Measurements from ENCODE around the gene ZSCAN29. TPM values are rescaled to one million over a fixed set of nuclear protein-coding genes. Genes with fewer than 3 reads are reported as not detected.

ZSCAN29 gene
- total RNA-seq, 1 donor from 2014 or later: 118 TPM

DNA sequence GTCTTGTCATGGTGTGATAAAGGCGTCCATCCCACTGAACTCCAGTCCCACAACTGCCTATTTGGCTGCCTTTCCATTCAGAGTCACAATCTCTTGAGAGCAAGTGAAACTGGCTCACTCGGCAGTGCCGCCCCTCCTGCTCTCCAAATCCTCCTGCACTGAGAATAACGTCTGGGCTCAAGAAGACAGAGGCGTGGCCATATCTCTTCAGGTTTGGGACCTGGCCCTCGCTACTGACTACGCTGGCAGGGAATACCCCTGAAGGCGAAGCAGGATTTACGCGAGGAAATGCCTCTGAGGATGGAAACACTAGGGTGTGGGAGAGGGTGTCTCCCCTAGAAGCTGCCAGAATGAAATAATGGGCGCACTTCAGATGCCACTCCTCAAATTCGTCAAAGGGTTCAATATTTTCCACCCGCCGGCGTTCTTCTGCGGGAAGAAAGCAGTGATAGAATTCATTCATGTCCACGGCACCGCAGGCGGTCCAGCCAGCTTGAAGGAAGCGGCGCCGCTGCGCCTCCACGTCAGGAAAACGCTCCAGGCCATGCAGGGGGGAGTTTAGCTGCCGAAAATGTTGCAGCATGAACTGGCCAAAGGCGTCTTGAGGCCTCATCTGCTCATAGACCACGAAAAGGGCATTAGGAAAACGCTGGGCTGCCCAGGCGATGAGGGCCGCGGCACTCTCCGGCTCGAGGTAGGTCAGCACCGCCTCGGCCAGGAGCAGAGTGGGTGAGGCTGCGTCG lies 41.5 kb downstream of the ZSCAN29 start:
- TF ChIP-seq, protein P1, sequence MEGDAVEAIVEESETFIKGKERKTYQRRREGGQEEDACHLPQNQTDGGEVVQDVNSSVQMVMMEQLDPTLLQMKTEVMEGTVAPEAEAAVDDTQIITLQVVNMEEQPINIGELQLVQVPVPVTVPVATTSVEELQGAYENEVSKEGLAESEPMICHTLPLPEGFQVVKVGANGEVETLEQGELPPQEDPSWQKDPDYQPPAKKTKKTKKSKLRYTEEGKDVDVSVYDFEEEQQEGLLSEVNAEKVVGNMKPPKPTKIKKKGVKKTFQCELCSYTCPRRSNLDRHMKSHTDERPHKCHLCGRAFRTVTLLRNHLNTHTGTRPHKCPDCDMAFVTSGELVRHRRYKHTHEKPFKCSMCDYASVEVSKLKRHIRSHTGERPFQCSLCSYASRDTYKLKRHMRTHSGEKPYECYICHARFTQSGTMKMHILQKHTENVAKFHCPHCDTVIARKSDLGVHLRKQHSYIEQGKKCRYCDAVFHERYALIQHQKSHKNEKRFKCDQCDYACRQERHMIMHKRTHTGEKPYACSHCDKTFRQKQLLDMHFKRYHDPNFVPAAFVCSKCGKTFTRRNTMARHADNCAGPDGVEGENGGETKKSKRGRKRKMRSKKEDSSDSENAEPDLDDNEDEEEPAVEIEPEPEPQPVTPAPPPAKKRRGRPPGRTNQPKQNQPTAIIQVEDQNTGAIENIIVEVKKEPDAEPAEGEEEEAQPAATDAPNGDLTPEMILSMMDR (IDR thresholded peaks at IDR 0.05; ENCODE audit: partially characterized antibody, unreplicated experiment): no peak
- peak overlapping the region; percentile 80 for H3K27ac Mint-ChIP-seq (ENCODE audit: unreplicated experiment)
- peaks cover 2% of the 10 kb centered on the region for H3K27me3 Mint-ChIP-seq (ENCODE audit: unreplicated experiment)
- H3K4me3 Mint-ChIP-seq (ENCODE audit: unreplicated experiment): peak overlapping the region; percentile 94
- DNase-seq: no peak
- no peaks in the 10 kb centered on the region for H3K36me3 Mint-ChIP-seq (ENCODE audit: unreplicated experiment)
- H3K9me3 Mint-ChIP-seq (ENCODE audit: unreplicated experiment): peaks cover 2% of the 10 kb centered on the region
- peaks cover 14% of the 10 kb centered on the region for H3K4me1 Mint-ChIP-seq (ENCODE audit: low read depth, unreplicated experiment)

DNA sequence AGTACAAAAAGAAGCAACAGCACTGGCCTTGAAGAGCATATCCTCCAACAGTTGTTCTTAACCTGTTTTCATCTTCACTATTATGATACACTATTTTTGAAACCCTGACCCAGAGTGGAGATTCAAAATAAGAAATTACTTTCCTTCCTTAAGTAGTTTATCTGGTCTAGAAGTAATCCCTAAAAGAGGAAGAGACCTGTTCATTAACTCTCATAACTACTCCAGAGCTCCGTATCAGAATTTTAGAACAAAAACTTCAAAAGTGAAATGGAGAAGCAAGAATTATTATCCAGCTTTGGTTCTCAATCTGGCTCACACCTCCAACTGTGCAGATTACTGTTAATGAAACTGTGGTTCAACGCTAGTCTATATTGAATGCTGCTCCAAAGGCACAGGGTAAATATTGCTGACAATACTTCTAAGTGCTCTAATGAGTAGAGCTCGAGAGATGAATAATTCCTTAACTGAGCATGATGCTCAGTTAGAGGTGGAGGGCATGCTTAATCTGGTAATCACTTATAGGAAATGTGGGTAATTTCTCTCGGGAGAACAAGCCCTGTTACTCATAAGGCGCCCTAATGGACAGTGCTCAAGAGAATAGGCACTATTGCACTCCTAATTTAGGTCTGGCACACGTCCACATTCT lies 45.7 kb downstream of the ZSCAN29 start:
- Mint-ChIP-seq H3K27me3 (ENCODE audit: unreplicated experiment) (peaks cover 3% of the 10 kb centered on the region), H3K36me3 (ENCODE audit: unreplicated experiment) (no peaks in the 10 kb centered on the region), H3K27ac (ENCODE audit: unreplicated experiment) (no peak overlapping the region), H3K4me1 (ENCODE audit: low read depth, unreplicated experiment) (peaks cover 6% of the 10 kb centered on the region), H3K9me3 (ENCODE audit: unreplicated experiment) (no peaks in the 10 kb centered on the region), H3K4me3 (ENCODE audit: unreplicated experiment) (no peak overlapping the region)
- TF ChIP-seq, protein P1 (IDR thresholded peaks at IDR 0.05; ENCODE audit: partially characterized antibody, unreplicated experiment): no peak
- no peak for DNase-seq

DNA sequence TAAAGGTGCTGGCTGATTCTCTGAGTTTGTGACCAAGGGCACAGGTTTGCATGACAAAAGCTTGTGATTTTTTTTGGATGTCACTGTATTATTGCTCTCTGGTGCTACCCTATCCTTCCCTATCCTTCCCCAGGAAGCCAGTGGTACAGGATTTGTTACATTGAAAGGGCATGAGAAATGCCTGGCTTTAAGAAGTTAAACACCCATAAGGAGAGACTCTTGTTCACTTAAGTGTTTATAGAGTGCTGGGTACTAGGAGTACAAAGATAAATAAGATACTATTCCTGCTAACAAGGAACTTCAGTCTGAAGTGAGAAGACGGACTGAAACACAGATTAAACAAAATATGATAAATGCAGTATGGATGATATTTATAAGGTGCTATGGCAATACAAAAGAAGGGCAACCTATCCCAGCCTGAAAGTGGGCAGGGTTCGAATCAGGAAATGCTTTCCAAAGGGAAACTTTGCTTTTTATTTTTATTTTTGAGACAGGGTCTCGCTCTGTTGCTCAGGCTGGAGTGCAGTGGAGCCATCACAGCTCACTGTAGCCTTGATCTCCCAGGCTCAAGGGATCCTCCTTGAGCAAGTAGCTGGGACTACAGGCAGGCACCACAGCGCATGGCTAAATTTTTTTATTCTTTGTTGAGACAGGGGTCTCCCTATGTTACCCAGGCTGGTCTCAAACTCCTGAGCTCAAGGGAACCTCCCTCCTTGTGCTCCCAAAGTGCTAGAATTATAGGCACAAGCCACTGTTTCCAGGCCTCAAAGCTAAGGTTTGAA lies 51.7 kb downstream of the ZSCAN29 start:
- TF ChIP-seq, protein P1 (IDR thresholded peaks at IDR 0.05; ENCODE audit: partially characterized antibody, unreplicated experiment): no peak
- no peak overlapping the region for H3K4me3 Mint-ChIP-seq (ENCODE audit: unreplicated experiment)
- H3K36me3 Mint-ChIP-seq (ENCODE audit: unreplicated experiment): no peaks in the 10 kb centered on the region
- H3K9me3 Mint-ChIP-seq (ENCODE audit: unreplicated experiment): no peaks in the 10 kb centered on the region
- no peak overlapping the region for H3K27ac Mint-ChIP-seq (ENCODE audit: unreplicated experiment)
- DNase-seq: no peak
- H3K4me1 Mint-ChIP-seq (ENCODE audit: low read depth, unreplicated experiment): no peaks in the 10 kb centered on the region
- H3K27me3 Mint-ChIP-seq (ENCODE audit: unreplicated experiment): peaks cover 3% of the 10 kb centered on the region

DNA sequence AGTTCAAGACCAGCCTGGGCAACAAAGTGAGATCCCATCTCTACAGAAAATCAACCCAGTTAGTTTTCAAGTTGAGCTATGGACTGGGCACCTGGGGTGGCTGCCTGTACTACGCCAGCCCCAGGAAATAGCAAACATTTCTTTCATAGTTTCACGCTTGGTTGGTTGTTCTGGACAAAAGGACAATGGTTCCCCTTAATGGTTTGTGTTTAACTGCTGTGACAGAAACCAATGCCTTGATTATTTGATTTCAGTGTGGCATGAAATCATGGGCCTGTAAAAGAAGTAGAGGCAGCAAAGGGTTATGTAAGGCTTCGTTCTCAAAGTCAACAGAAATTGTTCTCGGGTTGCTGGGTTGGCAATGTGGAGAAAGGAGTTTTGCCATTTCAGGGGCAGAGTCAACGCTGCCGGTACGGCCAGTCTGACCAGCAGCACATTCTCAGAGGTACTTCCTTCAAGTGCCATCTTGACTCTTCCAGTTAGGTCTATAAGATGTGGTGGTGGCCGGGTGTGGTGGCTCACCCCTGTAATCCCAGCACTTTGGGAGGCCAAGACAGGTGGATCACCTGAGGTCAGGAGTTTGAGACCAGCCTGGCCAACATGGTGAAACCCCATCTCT lies 53.2 kb downstream of the ZSCAN29 start:
- Mint-ChIP-seq H3K4me3 (ENCODE audit: unreplicated experiment) (no peak overlapping the region), H3K27ac (ENCODE audit: unreplicated experiment) (no peak overlapping the region), H3K27me3 (ENCODE audit: unreplicated experiment) (peaks cover 3% of the 10 kb centered on the region), H3K36me3 (ENCODE audit: unreplicated experiment) (no peaks in the 10 kb centered on the region), H3K4me1 (ENCODE audit: low read depth, unreplicated experiment) (no peaks in the 10 kb centered on the region), H3K9me3 (ENCODE audit: unreplicated experiment) (no peaks in the 10 kb centered on the region)
- no peak for DNase-seq
- TF ChIP-seq, protein P1 (IDR thresholded peaks at IDR 0.05; ENCODE audit: partially characterized antibody, unreplicated experiment): no peak

Measured in glutamatergic neuron (in vitro differentiated cells).